ENCODE results near the gene ERGIC3.

- TF ChIP-seq EZH2phosphoT487 (IDR thresholded peaks at IDR 0.05; ENCODE audit: insufficient read depth, low read depth), result no peak
- no peak for TF ChIP-seq EZH2 (IDR thresholded peaks at IDR 0.05; ENCODE audit: insufficient read depth, poor library complexity, severe bottlenecking)
Measured at GRCh38 chr20:35587436-35587835, 45.6 kb downstream of the ERGIC3 start.
